Keratinocyte (primary cell): ENCODE results near the gene TPO.

Source experiments
- EZH2 ChIP-seq: IDR thresholded peaks from one replicate; pipeline ENCODE4 v1.6.1; 2012; ENCODE audit warnings: inconsistent platforms, mild to moderate bottlenecking, low read length, moderate library complexity
- TF ChIP-seq, protein P1 (sequence below), 3 experiments: IDR thresholded peaks in 1 of 3; conservative IDR thresholded peaks in 1 of 3; optimal IDR thresholded peaks in 1 of 3; 2 replicates in 2 of 3; 3 replicates in 1 of 3; pipeline versions ENCODE3 to v1.5.1; 2011; ENCODE audit warnings: low read length in 3 of 3, mild to moderate bottlenecking in 3 of 3, moderate library complexity in 2 of 3, control low read depth in 1 of 3, inconsistent platforms in 1 of 3; ENCODE audit not compliant: insufficient read depth in 2 of 3; ENCODE audit errors: extremely low read depth in 1 of 3

DNA sequence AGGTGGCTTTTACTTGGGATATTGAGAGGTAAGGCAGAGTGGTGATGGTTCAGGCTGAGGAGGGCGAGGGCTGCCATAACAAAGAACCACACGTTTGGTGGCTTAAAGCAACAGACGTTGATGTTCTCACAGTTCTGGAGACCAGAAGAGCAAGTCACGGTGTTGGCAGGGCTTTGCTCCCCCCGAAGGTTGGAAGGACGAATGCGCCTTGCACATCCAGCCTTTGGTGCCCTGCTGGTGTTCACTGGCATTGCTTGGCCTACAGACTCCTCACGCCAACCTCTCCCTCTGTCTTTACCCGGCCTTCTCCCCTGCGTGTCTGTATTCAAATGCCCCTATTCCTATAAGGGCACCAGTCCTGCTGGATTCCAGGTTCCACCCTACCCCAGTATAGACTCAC lies 125.4 kb downstream of the TPO start:
- TF ChIP-seq, protein P1, sequence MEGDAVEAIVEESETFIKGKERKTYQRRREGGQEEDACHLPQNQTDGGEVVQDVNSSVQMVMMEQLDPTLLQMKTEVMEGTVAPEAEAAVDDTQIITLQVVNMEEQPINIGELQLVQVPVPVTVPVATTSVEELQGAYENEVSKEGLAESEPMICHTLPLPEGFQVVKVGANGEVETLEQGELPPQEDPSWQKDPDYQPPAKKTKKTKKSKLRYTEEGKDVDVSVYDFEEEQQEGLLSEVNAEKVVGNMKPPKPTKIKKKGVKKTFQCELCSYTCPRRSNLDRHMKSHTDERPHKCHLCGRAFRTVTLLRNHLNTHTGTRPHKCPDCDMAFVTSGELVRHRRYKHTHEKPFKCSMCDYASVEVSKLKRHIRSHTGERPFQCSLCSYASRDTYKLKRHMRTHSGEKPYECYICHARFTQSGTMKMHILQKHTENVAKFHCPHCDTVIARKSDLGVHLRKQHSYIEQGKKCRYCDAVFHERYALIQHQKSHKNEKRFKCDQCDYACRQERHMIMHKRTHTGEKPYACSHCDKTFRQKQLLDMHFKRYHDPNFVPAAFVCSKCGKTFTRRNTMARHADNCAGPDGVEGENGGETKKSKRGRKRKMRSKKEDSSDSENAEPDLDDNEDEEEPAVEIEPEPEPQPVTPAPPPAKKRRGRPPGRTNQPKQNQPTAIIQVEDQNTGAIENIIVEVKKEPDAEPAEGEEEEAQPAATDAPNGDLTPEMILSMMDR (optimal IDR thresholded peaks at IDR 0.05 in 1 of 3, IDR thresholded peaks at IDR 0.05 in 1 of 3, conservative IDR thresholded peaks at IDR 0.05 in 1 of 3; ENCODE audit: extremely low read depth in 1 of 3, insufficient read depth in 2 of 3, low read length in 3 of 3), result peak; percentile 48 to 72 (median 69)
- TF ChIP-seq EZH2, result no peak
